Stromal cell of bone marrow (primary cell): ENCODE data around the gene LAMB4.
A peak's percentile ranks its signal among the peaks of the same experiment; 100 is the strongest.

Experiments
- DNase-seq: peaks from one replicate; pipeline ENCODE4 v3.0.0-alpha.2; 2012; ENCODE audit warnings: low read depth

The LAMB4 gene

DNA sequence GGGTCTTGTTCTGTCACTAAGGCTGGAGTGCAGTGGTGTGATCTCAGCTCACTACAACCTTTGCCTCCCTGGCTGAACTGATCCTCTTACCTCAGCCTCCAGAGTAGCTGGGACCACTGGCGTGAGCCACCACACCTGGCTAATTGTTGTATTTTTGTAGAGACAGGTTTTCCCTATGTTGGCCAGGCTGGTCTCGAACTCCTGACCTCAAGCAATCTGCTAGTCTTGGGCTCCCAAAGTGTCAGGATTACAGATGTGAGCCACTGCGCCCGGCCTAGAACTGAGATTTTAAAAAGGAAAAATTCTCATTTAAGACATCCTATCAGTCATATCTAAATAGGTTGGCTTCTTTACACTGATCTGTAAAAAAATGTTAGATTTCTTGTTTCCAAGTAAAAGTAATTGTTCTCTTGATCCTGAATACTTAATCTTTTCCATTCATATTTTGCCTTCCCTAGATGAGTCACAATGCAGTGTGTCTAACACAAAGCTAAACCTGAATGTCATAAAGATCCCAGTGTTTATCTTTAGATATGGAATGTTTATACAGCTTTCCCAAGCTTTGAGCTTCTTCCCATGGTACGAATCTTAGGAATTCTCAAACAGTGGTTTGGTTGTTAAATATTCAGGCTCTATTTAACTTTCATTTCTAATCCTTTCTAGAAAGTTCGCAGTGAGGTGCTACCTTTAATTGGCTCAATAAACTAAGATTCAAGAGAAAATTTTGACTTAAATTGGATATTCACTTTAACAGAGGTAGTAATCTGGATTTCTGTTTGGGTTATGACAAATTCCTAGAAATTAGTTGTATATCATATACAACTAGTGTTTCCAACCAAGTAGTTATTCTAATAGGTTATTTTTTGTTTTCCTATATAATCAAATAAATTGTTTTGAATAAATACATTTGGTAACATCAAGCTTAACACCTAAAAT, 115.1 kb downstream of the LAMB4 start:
- DNase-seq = no peak

DNA sequence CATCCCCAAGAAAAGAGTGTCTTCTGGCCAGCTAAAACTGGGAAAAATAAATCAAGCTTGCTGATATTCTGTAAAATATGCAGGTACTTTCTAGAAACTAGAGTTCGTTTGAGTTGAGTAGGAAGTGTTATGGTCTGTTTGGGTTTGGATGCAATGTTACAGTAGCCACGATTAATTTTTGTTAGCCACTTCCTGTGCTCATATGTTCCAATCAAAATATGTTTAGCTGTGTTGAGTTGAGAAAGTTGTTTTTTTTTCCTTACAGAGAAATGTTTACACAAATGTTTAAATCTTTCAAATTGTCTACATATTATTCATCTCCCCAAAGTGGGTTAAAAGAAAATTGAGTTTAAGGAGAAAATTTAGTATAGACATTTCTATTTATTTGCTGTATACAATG, 115.9 kb downstream of the LAMB4 start:
- DNase-seq = no peak

- no peak for DNase-seq
These were observed 117.4 kb downstream of the LAMB4 start for GRCh38 chr7:108012499-108013430.

DNA sequence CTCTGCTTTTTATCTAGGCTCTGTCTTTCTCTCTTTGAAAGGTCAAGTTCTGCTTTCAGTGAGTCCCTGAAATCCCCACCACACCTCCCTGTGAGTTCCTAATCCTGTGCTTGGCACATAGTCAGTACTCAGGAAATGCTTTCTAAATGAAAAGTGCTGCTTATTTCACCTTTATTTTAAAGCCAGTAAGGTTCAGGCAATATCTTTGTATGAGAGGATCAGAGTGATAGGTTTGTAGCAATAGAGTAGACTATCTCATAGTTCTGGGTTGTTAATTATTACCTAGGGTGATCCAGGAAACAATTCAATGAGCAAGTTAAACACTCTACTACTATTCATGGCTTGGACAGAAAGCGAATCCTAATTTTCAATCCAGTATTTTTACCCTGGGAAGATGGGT, 119.8 kb downstream of the LAMB4 start:
- no peak for DNase-seq

GRCh38 chr7:108009873-108010272, 120.3 kb downstream of the LAMB4 start:
- DNase-seq = no peak

- no peak for DNase-seq
These were observed 121.3 kb downstream of the LAMB4 start for GRCh38 chr7:108008827-108009226.

GRCh38 chr7:108008240-108008639, 121.9 kb downstream of the LAMB4 start:
- DNase-seq = no peak

GRCh38 chr7:108007762-108008161, 122.4 kb downstream of the LAMB4 start:
- DNase-seq = no peak

DNA sequence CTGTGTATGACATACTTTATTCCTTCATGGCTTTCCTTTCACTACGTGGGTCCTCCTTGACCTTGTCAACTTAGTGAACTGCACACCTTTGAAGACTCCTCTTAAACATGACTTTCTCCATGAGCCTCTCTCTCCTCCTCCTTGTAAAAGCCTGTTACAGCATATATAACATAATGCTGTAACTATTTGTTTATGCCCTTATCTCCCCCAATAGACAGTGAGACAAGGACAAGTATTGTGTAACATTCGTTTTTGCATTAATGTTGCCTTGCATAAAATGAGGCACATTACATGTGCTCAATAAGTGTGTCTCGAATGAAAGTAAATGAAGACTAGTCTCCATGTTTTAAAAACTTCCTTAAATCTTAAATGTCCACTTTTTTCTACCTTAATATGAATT, 122.9 kb downstream of the LAMB4 start:
- no peak for DNase-seq

GRCh38 chr7:108004220-108005142, 125.7 kb downstream of the LAMB4 start:
- peak; percentile 63 for DNase-seq

DNA sequence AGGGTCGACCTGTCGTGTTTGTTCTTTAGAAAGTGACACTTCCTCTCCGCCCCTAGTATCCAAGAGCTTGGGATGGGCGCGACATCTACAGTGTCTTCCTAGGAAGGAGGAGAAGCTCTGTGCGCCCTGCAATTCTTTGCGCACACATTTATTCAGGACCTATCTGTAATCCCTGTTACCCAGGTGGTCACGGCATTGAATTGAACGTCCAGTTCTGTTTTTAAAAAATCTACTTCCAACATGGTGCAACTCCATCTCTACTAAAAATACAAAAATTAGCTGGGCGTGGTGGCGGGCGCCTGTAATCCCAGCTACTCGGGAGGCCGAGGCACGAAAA, 126.6 kb downstream of the LAMB4 start:
- DNase-seq = no peak

DNA sequence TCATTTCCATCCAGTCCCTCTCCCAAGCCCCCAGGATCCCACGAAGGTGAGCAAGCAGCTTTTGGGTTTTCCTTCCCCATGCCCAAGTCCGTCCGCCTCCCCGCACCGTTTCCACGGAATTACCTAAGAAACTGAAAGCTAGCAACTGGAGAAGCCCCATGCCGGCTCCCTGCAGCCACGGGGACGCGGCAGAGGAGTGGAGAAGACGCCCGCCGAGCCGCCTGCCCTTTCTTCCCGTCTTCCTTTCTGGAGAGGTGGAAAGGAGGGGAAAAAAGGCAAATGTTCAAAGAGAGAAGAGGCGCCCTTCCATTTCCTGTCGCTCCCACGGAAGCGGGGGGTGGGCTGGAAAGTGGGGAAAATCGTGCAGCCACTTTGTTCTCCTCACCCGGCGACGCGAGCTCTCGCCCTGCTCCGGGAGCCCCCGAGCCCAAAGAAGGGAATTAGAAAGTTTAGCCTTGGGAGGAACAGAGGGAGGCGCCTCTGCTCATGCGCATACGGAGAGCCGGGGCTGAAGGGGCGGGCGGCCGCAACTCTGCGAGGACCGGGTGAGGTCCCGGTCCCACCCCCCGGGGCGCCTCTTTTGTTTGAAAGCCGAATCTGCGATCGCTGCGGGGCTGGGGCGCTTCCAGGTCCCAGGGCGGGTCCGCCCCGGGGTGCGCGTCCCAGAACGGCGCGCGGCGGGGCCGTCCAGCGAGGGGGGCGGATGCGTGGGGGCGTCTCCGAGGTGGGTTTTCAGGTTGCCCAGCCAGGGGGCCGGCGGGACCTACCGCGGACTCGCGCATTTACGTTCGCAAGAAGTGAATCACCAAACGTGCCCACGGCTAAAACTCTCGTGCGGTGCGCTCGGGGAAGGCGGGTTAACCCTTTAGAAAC, 127.2 kb downstream of the LAMB4 start, which contains the start of gene LAMB1:
Gene LAMB1 (minus strand): TSS at position 436 of the 873 bp plus-strand sequence. CDS start 276 bp downstream, at position 160.
- no peak for DNase-seq

DNA sequence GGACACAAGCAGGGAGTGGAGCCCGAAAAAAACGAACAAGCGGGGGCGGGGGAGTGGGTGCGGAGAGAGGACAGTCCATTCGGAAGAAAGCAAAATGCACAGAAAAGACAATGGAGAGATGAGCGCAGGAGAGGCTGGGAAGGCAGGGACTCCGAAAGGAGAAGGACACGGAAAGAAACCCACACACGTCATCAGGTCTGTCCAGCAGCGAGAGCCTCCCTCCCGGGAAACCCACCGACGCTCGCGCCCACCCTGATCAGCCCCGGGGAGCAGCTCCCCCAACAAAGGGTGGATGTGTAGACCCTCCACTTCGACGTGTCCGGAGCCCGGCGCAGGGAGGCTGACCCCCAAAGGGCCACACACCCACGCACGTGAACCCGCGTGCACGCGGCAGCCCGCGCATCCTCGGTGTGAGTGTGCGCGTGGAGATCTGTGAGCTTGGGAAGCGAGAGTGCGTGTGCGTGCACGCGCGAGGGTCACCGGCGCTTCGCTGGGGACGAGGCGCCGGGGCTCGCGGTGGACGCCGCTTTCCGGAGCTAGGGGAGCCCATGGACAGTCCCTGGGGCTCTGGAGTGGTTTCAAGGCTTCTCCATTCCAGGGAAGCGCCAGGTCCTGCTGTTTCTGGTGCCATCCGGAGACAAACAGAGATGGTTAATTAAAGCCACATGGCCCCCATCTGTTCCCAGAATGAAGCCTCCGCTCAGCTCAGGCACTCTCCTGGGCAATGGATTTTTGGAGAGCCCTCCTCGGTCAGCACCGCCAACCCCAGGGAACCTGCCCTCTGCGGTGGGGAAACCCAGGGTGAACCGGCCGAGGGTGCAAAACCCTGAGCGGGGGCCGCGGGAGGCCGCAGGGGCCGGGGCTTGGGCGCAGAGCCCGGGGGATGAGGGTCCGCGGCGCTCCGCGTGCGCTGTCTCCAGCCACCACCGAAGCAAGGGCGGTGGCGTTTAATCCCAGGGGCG, 128.1 kb downstream of the LAMB4 start:
- DNase-seq = no peak

GRCh38 chr7:108000875-108001763, 129.0 kb downstream of the LAMB4 start:
- DNase-seq = no peak

GRCh38 chr7:107999779-108000560, 130.2 kb downstream of the LAMB4 start:
- DNase-seq = no peak

DNA sequence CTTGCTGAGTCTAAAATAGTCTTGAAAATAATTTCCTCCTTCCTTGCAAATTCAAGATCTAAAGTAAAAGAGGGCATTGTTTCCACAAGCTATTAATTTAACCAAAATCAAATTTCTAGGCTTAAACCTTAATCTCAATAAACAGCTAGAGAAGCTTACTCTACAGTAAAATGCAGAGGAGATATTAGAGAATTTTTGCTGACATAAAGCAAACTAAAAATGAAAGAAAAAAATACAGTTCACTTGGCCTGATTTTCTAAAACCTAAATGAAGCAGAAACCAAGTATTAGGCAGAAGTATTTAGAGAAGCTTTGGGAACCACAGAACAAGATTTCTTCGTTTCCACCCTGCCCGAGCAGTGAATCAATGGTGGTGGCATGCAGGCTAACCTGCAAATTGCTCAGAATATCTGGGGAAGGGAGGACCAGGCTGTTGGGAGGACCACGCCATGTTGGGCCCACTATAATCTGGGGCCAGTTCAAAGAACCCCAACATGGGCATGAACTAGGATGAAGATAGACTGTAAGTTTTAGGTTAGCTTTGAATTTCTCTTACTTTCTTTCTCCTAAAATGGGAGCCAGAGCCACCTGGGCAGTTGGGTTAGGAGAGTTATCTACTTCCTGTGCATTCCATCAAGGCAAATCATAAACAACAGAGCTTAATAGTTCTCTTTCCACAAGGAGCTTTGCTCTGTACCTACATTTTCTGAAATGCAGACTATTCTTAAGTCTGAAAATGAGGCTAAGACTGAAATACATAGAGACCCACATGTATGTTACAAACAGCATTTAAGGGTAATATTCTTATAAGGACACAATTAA, 131.3 kb downstream of the LAMB4 start:
- DNase-seq = no peak

GRCh38 chr7:107998150-107998549, 132.0 kb downstream of the LAMB4 start:
- DNase-seq = no peak
